ENCODE measurements around the gene HAUS3.

Gene HAUS3

GRCh38 chr4:2284161-2284933 is 42.4 kb upstream of the HAUS3 start:
- no peak for ATAC-seq
- TF ChIP-seq ZNF565 (CRISPR knock-in tag; conservative IDR thresholded peaks at IDR 0.05; ENCODE audit: low read depth) (no peak), PPARA (CRISPR knock-in tag; IDR thresholded peaks at IDR 0.05; ENCODE audit: borderline replicate concordance) (no peak), ZNF8 (CRISPR knock-in tag; IDR thresholded peaks at IDR 0.05) (no peak), TOX (CRISPR knock-in tag; IDR thresholded peaks at IDR 0.05; ENCODE audit: borderline replicate concordance) (no peak), POU6F1 (CRISPR knock-in tag; IDR thresholded peaks at IDR 0.05; ENCODE audit: borderline replicate concordance, low read depth) (no peak), CSRNP3 (CRISPR knock-in tag; IDR thresholded peaks at IDR 0.05) (no peak)

GRCh38 chr4:2283199-2283711 is 41.3 kb upstream of the HAUS3 start:
- no peak for ATAC-seq
- TF ChIP-seq BACH2 (CRISPR knock-in tag; IDR thresholded peaks at IDR 0.05; ENCODE audit: borderline replicate concordance) (no peak), ZFP30 (CRISPR knock-in tag; IDR thresholded peaks at IDR 0.05) (no peak), ISL1 (CRISPR knock-in tag; IDR thresholded peaks at IDR 0.05) (no peak), ZC3H10 (CRISPR knock-in tag; IDR thresholded peaks at IDR 0.05) (no peak), PATZ1 (CRISPR knock-in tag; IDR thresholded peaks at IDR 0.05; ENCODE audit: borderline replicate concordance) (no peak)

GRCh38 chr4:2281575-2282343 is 39.8 kb upstream of the HAUS3 start:
- TF ChIP-seq BACH2 (CRISPR knock-in tag; IDR thresholded peaks at IDR 0.05; ENCODE audit: borderline replicate concordance) (no peak), TSHZ2 (CRISPR knock-in tag; IDR thresholded peaks at IDR 0.05) (no peak), CREB5 (CRISPR knock-in tag; IDR thresholded peaks at IDR 0.05; ENCODE audit: low read depth) (no peak), OSR1 (CRISPR knock-in tag; IDR thresholded peaks at IDR 0.05) (no peak), SNAI2 (CRISPR knock-in tag; IDR thresholded peaks at IDR 0.05) (no peak), ZNF70 (CRISPR knock-in tag; IDR thresholded peaks at IDR 0.05) (no peak), ZNF565 (CRISPR knock-in tag; conservative IDR thresholded peaks at IDR 0.05; ENCODE audit: low read depth) (no peak)
- ATAC-seq, result peak; percentile 47; the same call in 1 of the 3 replicates

Data from SK-N-SH treated with all-trans-retinoic acid at 6 μM for 48 hours (cell line).